Rectal smooth muscle tissue (tissue), 1 donor: ENCODE data around the gene ARHGAP20.

Source experiments
- H3K27ac ChIP-seq: one replicate; pipeline ENCODE4 v1.7.0; 2013; ENCODE audit warnings: low read depth, low read length, inconsistent platforms
- H3K27me3 ChIP-seq: one replicate; pipeline ENCODE4 v1.7.0; 2013; ENCODE audit warnings: low read length; ENCODE audit not compliant: control insufficient read depth, insufficient read depth
- H3K36me3 ChIP-seq: one replicate; pipeline ENCODE4 v1.7.0; 2013; ENCODE audit warnings: low read length; ENCODE audit not compliant: control insufficient read depth, insufficient read depth
- H3K4me1 ChIP-seq: one replicate; pipeline ENCODE4 v1.7.0; 2013; ENCODE audit warnings: low read length; ENCODE audit not compliant: control insufficient read depth, insufficient read depth
- H3K4me3 ChIP-seq: one replicate; pipeline ENCODE4 v1.7.0; 2013; ENCODE audit warnings: low read length
- H3K9ac ChIP-seq: one replicate; pipeline ENCODE4 v1.7.0; 2013; ENCODE audit warnings: low read length

Gene ARHGAP20

DNA sequence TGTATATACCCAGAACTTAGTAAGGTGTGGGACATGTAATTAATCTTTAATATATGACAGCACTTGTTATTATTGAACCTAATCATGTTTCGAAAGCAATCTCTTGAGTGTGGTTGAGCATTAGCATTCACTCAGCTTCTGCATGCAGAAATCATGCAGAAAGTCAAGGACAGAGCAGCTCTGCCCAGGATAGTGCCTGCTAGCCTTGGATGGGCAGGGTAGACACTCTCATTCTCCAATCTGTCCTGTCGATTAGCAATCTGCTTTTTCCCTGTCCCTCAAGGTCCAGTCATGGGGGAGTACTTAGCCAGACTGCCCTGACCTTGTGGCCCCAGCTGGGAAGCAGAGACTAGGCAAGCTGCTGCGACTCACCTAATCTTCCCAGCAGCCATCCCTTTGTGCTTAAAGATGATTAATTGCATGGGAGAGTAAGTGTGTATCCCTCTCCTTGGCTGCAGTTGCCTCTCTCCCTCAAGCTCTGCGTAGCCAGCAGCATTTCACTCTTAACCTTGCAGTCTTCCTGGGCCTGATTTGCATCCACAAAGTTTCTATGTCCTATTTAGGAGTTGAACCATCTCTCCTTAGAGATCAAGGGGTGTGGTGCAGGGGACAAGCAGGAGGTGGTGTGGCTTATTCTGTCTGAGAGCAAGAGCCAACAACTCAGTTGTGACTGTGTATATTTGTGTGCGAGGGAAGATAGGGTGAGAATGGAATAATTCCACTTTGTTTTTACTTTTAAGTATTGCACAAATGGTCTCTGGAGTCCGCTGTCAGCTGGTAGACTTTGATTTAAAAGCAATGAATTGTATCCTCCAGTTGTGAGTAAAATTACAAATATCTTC, 181.1 kb downstream of the ARHGAP20 start:
- H3K27me3 ChIP-seq, result no peaks in the 10 kb centered on the region
- no peak overlapping the region for H3K4me3 ChIP-seq
- H3K4me1 ChIP-seq, result no peaks in the 10 kb centered on the region
- no peaks in the 10 kb centered on the region for H3K36me3 ChIP-seq
- no peak overlapping the region for H3K27ac ChIP-seq
- no peak overlapping the region for H3K9ac ChIP-seq

DNA sequence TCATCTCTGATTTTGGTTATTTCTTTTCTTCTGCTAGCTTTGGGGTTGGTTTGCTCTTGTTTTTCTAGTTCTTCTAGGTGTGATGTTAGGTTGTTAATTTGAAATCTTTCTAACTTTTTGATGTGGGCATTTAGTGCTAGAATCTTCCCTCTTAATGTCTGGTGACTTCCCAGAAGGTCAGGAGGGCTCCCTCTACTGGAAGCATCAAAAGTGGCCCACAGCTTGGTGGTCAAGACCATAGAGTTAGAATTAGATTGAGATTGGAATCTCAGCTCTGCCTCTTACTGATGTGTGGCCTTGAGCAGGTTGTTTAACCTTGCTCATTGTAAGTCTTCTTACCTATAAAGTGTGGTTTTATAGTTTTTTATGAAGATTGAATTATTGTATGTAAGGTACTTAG, 183.2 kb downstream of the ARHGAP20 start:
- Histone ChIP-seq H3K9ac (no peak overlapping the region), H3K4me1 (peaks cover 2% of the 10 kb centered on the region), H3K36me3 (no peaks in the 10 kb centered on the region), H3K4me3 (no peak overlapping the region), H3K27ac (no peak overlapping the region), H3K27me3 (no peaks in the 10 kb centered on the region)

DNA sequence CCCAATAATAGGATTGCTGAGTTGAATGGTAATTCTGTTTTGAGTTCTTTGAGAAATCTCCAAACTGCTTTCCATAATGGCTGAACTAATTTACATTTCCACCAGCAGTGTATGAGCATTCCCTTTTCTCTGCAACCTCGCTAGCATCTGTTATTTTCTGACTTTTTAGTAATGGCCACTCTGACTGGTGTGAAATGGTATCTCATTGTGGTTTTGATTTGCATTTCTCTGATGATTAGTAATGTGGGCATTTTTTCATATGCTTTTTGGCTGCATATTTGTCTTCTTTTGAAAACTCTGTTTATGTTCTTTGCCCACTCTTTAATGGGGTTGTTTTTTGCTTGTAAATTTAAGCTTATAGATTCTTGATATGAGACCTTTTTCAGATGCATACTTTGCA, 185.1 kb downstream of the ARHGAP20 start:
- no peaks in the 10 kb centered on the region for H3K36me3 ChIP-seq
- H3K4me1 ChIP-seq, result peaks cover 2% of the 10 kb centered on the region
- H3K4me3 ChIP-seq, result no peak overlapping the region
- H3K27me3 ChIP-seq, result no peaks in the 10 kb centered on the region
- no peak overlapping the region for H3K27ac ChIP-seq
- no peak overlapping the region for H3K9ac ChIP-seq
